ENCODE measurements around the gene MIAT.

Gene MIAT

DNA sequence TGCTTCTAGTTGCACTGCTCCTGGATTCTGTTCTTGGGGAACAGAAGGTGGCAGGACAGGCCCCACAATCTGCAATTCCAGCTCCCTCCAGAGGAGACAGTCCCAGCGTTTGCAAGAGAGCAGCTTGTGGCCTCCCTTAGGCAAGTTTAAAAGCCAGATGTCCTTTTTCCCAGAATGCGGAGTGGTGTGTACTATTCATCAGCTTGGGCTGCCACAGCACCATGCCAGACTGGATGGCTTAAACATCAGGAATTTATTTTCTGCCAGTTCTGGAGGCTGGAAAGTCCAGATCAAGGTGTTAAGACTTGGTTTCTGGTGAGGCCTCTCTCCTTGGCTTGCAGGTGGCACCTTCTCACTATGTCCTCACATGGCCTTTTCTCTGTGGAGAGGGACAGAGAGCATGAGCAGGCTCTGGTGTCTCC lies 11.7 kb downstream of the MIAT start:
- DNase-seq: peak; percentile 62

DNA sequence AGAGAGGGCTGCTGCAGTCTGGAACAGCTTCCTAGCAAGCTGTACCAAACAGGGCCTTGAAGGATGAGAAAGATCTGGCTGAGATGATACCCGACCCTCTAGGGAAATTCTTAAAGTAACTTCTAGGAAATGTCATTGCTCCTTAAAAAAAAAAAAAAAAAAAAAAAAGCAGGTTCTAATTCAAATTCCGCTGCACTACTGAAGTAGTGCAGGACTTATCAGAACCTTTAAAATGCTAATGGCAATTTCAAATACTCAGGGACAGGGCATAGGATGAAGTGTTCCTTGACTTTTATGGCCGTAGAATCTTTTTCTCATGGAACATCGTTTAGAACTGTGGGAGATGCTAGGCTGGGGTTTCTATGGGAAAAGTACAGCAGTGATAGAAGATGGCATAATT lies 13.1 kb downstream of the MIAT start:
- DNase-seq: no peak

DNA sequence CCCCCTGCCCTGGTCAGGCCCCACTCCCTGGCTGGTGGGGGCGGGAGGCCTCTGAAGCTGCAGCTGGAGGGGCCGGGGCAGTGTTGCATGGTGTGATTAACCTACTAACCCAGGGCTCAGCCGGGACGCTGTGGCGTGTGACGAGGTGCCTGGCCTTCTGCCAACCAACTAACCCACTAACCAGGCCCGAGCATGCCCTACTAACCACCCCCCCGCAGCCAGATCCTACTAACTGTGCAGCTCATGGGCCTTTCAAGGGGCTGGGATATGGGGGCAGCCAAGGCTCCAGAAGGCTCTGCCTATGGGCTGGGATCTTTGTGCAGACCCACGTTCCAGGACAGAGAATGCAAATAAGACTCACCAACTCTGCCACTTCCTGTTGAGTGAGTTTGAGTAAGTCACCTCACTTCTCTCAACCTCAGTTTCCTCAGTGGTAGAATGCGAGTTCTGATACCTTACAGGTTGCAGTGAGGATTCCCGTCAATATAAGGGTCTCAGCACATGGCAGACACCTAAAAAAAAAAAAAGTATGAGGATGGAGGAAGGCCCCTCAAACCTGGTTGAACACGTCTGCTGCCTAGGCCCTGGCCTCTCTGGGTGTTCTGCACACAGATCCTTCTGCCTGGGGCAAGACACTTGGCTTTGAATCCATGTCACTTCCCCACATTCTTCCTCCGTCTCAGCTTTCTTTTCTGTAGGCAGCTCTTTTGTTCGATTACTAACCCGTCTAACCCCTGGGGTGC lies 14.1 kb downstream of the MIAT start:
- no peak for DNase-seq

DNA sequence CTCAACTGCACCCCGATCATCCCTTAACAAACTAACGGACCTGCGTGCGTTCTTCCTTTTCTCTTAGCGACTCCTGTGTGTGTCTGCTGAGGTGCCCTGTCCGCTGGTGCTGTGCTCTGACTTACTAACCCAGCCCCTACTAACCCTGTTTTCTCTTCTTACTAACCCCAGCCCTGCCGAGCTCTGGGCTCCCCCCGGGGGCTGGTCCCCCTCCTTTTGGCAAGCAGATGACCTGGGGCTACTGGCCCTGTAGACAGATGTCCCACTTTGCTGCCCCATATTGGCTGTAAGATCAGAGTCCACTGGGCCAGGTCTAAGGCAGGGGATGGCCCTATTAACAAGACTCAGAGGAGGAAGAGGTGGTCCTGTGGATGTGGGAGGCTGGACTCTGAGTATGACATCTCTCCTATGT lies 14.7 kb downstream of the MIAT start:
- no peak for DNase-seq

- DNase-seq: peak; percentile 98
These were observed 15.4 kb downstream of the MIAT start for GRCh38 chr22:26672590-26673468.

GRCh38 chr22:26673486-26673885 lies 16.1 kb downstream of the MIAT start:
- peak; percentile 31 for DNase-seq

DNA sequence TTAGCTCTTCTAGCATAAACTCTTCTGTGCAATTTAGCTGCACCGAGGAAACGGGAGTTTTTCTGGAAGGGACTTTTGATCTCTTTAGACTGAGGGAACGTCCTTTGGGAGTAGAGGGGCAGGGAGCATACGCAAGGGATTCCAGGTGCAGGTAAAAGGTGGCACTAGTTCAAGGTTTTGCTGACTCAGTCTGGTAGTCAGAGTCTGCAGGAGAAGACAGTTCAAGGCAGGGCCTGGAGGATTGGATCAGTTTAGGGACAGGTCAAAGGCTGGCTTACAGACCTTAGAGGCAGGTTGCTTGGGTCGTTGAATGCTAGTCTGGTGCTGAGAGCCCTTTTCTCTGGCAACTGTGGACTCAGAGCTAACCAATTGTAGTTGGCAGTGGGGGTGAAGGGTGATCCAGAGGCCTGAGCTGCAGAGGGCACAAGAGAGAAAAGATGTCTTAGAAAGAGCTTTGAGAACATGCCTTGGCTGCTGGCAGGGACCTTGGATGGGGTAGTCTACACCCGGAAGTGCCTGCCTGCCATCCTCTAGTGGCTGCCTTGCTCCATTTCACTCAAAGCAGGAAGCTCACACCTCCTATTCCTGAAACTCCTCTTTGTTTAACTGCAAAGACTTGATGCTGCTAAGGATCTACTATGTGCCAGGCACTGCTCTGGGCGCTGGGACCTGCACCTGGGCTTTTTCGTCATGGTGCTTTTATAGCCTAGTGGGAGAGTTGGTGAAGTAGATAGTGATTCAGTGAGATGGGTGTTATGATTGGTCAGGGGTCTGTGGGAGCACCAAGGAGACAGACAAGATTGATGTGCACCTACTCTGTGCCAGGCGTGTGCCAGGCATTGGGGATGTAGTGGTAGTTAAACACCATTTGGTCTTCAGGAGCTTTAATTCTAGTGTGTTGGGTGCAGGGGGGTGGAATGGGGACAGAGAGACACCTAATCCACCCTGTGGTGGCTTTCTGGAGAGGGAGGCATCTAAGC lies 17.1 kb downstream of the MIAT start:
- no peak for DNase-seq

DNA sequence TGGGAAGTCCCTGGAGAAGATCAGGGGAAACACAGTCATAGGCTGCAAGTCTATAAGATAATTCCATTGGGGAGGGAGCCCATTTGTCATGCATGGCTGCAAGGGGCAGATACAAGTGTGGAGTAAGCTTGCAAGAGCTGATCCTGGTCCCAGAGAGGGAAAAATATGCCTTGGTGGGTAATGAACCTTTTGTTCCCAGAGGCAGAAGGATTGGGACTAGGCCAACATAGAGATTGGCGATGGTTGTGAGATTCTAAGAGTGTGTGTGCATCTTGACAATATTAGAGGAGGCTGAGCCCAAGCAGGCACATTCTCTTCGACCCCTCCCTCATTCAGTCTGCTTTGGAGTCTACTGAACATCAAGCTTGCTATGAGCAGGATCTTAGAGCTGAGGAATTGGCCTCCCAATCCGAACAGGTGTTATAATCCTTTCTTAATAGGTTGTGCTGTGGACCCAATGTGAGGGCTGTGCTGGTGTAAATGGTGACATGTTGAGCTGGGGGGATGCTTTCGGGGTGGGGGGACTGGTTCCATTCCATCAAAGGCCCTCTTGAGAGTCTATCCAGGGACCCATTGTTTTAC lies 18.4 kb downstream of the MIAT start:
- DNase-seq: no peak

GRCh38 chr22:26677217-26677616 lies 19.8 kb downstream of the MIAT start:
- no peak for DNase-seq

- DNase-seq: peak; percentile 87
These were observed 21.7 kb downstream of the MIAT start for GRCh38 chr22:26679003-26679629.

DNA sequence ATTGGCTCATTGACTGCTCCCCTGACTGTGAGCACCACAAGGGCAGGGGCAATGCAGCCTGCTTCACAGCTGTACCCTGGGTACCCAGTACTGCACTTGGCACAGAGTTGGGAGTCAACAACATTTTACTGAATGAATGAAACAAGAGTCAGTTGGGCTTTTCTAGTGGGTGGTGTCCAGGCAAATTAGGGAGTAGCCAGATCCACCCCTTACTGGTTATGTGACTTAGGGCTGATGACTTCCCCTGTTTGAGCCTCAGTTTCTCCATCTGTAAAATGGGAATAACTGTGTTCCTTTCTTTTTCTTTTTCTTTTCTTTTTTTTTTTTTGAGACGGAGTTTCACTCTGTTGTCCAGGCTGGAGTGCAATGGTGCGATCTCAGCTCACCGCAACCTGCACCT lies 23.1 kb downstream of the MIAT start:
- no peak for DNase-seq

GRCh38 chr22:26681395-26681821 lies 24.0 kb downstream of the MIAT start:
- peak; percentile 95 for DNase-seq

DNA sequence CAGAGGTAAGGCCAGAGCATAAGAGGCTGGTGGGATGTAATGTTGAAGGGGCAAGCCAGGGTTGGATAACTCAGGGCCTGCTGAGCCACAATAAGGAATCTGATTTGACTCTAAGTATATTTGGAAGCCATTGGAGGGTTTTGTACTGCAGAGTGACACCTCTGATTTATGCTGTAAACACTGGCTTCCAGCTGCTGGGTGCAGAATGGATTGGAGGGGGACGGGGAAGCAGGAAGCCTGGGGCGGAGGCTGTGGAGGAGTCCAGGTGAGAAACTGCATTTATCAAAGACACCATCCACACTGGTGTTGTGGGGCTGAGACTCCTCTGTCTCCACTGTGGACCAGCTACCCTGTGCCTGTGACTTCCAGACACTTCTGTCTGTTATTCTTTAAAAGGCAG lies 26.8 kb downstream of the MIAT start:
- no peak for DNase-seq

GRCh38 chr22:26685601-26686000 lies 28.2 kb downstream of the MIAT start:
- no peak for DNase-seq

GRCh38 chr22:26687439-26687838 lies 30.1 kb downstream of the MIAT start:
- no peak for DNase-seq

DNA sequence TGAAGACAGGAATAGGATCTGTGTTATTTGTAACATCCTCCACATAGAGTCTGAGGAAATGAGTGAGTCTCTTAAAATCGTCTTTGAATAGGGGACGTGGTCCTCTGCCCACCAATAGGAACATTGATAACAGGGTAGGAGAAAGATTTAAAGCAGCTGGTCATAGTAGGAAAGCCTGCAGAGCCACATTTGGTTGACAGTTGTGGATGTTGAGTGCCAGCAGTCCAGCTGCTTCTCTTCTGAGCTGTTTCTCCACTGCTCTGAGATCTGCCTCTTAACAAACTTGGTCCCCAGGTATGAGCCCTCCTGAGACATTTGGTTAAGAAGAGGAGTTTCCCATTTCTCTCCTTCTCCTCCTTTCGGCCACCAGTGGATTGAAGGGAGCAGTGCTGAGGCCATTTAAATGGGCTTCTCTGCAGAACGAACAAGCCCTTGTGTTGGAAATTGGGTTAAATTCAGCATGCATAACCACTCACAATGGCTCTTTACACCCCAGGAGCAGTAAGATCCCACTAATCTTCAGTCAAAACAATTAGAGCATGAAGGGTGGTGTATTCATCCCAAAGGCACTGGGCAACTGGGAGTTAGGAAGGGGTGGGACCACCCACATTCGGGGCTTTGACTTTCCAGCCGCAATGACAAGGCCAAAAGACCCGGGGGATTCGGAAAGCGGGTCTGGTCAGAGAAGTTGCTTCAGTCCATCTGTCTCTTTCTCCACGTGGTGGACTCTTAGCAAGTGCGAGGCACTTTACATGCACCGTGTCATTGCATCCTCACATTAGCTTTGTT lies 32.3 kb downstream of the MIAT start:
- no peak for DNase-seq

GRCh38 chr22:26690654-26691376 lies 33.4 kb downstream of the MIAT start:
- peak; percentile 49 for DNase-seq

- DNase-seq: no peak
These were observed 34.0 kb downstream of the MIAT start for GRCh38 chr22:26691377-26691716.

- DNase-seq: no peak
These were observed 34.8 kb downstream of the MIAT start for GRCh38 chr22:26692215-26692614.

- DNase-seq: no peak
These were observed 39.8 kb downstream of the MIAT start for GRCh38 chr22:26697151-26697550.
